Right atrium auricular region (tissue), 2 donors: ENCODE measurements around the gene LBX2. TPM values are rescaled to one million over a fixed set of nuclear protein-coding genes. Genes with fewer than 3 reads are reported as not detected.

ENCODE experiments used
- DNase-seq: peaks from one replicate; pipeline ENCODE4 v3.0.0-alpha.2; 2019; ENCODE audit warnings: low spot score
- H3K27ac ChIP-seq, 2 donors: fragments of 200-600 bp; sonication (generic); 1 replicate in 1 of 2; 2 replicates in 1 of 2; pipeline ENCODE4 v1.5.1; 2016 to 2019
- H3K27me3 ChIP-seq, 2 donors: fragments of 200-600 bp; sonication (generic); one replicate each; pipeline versions ENCODE4 v1.5.1 to v1.6.0; 2017 to 2019
- H3K36me3 ChIP-seq: fragments of 200-600 bp; sonication (generic); one replicate; pipeline ENCODE4 v1.5.1; 2016
- H3K4me1 ChIP-seq, 2 donors: fragments of 200-600 bp; sonication (generic); one replicate each; pipeline versions ENCODE4 v1.5.1 to v1.6.0; 2017 to 2019
- H3K4me3 ChIP-seq, 2 donors: fragments of 200-600 bp; sonication (generic); 1 replicate in 1 of 2; 2 replicates in 1 of 2; pipeline ENCODE4 v1.5.1; 2017 to 2019; ENCODE audit warnings: mild to moderate bottlenecking in 1 of 2, moderate library complexity in 1 of 2
- H3K9me3 ChIP-seq, 2 donors: fragments of 200-600 bp; sonication (generic); one replicate each; pipeline ENCODE4 v1.5.1; 2019
- total RNA-seq, 2 donors: library from RNA; depleted of rRNA; stranded (reverse); fragments of >200 nt; gene quantifications; one replicate each; pipeline ENCODE4 v1.1.0, GENCODE V29; 2016
- TF ChIP-seq, protein P1 (sequence below), 2 donors: fragments of 200-600 bp; sonication (generic); IDR thresholded peaks; one replicate each; pipeline ENCODE4 v1.5.1; 2019; ENCODE audit warnings: antibody characterized with exemption in 2 of 2

LBX2 gene
- total RNA-seq, 2 donors from 2014 or later = 0.83 to 1.0 TPM

DNA sequence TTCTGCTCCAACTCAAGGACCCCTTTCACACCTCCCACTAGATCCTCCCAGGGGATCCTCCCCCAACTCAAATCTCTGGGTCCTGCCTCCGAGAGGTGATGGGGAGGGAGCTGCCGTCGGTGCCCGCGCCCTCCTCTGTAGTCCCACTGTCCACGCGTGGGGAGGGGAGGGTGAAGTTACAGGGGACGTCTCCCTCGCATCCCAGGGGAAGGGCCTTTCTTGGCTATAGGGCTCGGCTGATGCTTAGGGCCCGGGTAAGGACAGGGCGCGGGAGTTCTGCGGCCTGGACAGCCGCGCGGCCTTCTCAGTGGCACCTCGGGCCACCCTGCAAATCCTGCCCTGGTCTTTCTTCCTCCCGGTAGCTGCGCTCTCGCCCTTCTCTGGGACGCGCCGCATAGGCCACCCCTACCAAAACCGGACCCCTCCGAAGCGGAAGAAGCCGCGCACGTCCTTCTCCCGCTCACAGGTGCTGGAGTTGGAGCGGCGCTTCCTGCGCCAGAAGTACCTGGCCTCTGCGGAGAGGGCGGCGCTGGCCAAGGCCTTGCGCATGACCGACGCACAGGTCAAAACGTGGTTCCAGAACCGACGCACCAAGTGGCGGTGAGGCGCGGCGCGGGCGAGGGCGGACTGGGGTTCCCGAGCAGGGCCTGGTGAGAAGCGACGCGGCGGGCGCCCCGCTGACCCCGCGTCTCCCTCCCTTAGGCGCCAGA lies 16.0 kb upstream of the LBX2 start:
- TF ChIP-seq, protein P1, sequence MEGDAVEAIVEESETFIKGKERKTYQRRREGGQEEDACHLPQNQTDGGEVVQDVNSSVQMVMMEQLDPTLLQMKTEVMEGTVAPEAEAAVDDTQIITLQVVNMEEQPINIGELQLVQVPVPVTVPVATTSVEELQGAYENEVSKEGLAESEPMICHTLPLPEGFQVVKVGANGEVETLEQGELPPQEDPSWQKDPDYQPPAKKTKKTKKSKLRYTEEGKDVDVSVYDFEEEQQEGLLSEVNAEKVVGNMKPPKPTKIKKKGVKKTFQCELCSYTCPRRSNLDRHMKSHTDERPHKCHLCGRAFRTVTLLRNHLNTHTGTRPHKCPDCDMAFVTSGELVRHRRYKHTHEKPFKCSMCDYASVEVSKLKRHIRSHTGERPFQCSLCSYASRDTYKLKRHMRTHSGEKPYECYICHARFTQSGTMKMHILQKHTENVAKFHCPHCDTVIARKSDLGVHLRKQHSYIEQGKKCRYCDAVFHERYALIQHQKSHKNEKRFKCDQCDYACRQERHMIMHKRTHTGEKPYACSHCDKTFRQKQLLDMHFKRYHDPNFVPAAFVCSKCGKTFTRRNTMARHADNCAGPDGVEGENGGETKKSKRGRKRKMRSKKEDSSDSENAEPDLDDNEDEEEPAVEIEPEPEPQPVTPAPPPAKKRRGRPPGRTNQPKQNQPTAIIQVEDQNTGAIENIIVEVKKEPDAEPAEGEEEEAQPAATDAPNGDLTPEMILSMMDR (IDR thresholded peaks at IDR 0.05) = no peak
- H3K9me3 ChIP-seq = no peaks in the 10 kb centered on the region
- H3K4me1 ChIP-seq = peaks cover 0 to 31% of the 10 kb centered on the region in 2 donors
- H3K4me3 ChIP-seq = peak overlapping the region in 1 of 2 donors; percentile 44
- no peak overlapping the region for H3K27ac ChIP-seq
- DNase-seq = no peak
- peaks cover 42 to 64% of the 10 kb centered on the region in 2 donors for H3K27me3 ChIP-seq
- H3K36me3 ChIP-seq = no peaks in the 10 kb centered on the region

DNA sequence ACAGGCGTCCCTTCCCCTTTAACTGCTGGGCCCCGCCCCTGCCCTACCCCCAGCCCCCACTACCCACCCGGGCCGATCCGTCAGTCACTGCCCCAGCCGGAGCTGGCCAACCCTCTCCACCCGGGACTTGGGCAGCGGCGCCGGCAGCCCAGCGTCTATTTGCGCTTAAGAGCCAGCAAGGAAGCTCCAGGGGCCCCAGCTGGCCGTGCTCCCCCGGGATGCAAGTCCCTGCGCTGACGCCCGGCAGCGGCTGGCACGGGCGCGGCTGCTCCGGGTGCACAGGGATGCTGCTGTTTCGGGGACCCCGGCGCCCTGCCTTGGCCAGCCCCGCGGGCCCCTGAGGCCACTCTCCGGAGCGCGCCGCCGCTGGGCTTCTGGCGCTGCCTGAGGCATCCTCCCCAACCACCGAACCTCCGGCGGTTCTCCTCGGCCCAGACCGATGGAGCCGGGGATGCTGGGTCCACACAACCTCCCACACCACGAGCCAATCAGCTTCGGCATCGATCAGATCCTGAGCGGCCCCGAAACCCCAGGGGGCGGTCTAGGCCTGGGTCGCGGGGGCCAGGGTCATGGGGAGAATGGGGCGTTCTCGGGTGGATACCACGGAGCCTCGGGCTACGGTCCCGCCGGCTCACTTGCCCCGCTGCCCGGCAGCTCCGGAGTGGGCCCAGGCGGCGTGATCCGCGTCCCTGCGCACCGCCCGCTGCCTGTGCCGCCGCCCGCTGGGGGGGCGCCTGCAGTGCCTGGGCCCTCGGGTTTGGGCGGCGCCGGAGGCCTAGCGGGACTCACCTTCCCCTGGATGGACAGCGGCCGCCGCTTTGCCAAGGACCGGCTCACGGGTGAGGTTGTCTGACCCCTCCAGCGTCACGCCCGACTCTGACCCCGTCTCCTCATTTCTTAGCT lies 15.2 kb upstream of the LBX2 start, which contains the start of gene TLX2:
TLX2 (plus strand) TSS at position 83 of the 903 bp plus-strand sequence; CDS start at position 440, 357 bp downstream.
- TF ChIP-seq, protein P1 (IDR thresholded peaks at IDR 0.05) = no peak
- no peak for DNase-seq
- H3K27ac ChIP-seq = no peak within 1 kb of the TSS

DNA sequence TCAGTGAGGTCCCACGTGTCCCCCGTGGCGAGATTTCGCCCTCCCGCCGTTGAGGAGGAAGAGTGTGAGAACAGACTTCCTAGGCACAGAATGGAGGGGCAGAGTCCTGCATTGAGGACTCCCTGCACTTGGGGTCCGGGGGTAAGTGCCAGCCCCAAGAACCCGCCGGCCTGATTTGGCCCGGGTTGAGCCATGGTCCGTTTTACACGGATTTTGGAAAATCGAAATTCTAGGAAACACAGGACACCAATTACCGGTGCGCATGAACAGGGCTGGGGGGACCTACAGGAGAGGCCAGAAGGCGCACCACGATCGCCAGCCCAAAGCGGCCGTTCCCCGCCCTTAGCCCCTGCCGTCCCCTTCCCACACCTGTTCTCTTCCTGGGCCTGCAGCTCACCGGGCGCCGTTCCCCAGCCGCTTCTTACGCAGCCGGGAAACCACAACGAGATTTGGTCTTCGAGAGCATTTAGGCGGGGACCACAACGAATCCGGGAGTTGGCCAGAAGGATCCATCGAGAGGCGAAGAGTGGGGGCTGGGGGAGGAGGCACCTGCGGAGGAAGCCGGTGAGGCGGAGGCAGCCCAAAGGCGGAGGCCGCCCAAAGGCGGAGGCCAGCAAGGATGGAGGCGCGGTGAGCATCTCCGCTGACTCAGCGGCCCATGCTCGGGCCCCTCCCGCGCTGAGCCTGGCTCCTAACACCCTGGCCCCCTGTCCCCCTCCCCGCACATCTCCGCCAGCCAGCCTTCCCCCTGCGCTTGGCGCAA lies 14.4 kb upstream of the LBX2 start:
- peaks cover 0 to 31% of the 10 kb centered on the region in 2 donors for H3K4me1 ChIP-seq
- H3K27ac ChIP-seq = no peak overlapping the region
- DNase-seq = no peak
- no peaks in the 10 kb centered on the region for H3K36me3 ChIP-seq
- TF ChIP-seq, protein P1 (IDR thresholded peaks at IDR 0.05) = no peak
- peak overlapping the region in 1 of 2 donors; percentile 24 for H3K4me3 ChIP-seq
- peaks cover 38 to 64% of the 10 kb centered on the region in 2 donors for H3K27me3 ChIP-seq
- no peaks in the 10 kb centered on the region for H3K9me3 ChIP-seq

More for the DNA sequence above, 15.2 kb upstream of the LBX2 start, which contains the start of gene TLX2:
- H3K27me3 ChIP-seq = peaks cover 42 to 64% of the 10 kb centered on the region in 2 donors
- H3K4me3 ChIP-seq = peak within 1 kb of the TSS in 1 of 2 donors; percentile 24
- H3K4me1 ChIP-seq = peaks cover 0 to 31% of the 10 kb centered on the region in 2 donors
- no peaks in the 10 kb centered on the region for H3K9me3 ChIP-seq
- no peaks in the 10 kb centered on the region for H3K36me3 ChIP-seq

DNA sequence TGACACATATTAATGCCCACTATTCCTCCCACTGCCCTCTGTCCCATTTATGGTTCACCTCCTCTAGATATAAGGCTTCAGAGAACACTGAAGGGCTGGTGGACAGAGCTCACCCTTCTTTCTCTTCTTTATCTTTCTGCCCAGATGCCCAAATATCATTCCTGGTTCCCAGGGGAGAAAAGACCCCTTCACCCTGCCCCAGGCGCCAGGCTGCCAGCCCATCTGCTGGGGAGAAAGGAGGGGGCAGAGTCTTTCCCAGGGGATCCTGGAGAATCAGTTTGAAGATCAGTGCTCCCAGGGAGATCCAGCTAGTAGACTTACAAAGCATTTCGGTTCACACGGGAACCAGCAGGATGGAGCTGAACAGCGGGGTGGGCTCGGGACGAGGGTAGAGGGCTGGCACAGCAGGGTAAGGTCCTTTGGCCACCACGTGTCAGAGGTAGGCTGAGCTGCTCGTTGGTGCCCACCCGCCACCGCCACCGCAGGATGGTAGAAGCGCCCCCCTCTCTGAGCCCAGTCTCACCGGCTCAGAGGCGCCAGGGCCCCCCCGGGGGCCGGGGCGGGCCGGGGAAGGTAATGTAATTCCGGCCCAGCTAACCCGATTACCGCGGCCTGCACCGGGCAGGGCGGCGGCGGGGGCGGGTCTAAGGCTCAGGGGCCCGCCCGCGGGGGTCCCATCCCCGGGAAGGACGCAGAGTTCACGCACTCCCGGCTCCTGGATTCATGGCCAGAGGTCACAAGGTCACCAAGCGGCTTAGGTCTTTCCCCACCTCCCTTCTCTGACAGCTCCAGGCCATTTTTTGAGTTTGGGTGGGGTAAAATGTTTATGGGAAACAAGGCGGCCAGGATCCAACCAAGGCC lies 13.6 kb upstream of the LBX2 start:
- TF ChIP-seq, protein P1 (IDR thresholded peaks at IDR 0.05) = no peak
- no peak for DNase-seq
- peaks cover 0 to 37% of the 10 kb centered on the region in 2 donors for H3K4me1 ChIP-seq

More for the DNA sequence above, 13.6 kb upstream of the LBX2 start:
- H3K4me3 ChIP-seq = no peak overlapping the region
- no peak overlapping the region for H3K27ac ChIP-seq
- H3K36me3 ChIP-seq = no peaks in the 10 kb centered on the region
- no peaks in the 10 kb centered on the region for H3K9me3 ChIP-seq
- peaks cover 38 to 61% of the 10 kb centered on the region in 2 donors for H3K27me3 ChIP-seq
